K562 (cell line): Measurements from ENCODE around the gene RGS19.

Source experiments
- CTCF ChIP-seq, 3 experiments: IDR thresholded peaks in 2 of 3; conservative IDR thresholded peaks in 1 of 3; 2 replicates each; pipeline ENCODE4 v1.5.1; 2011 to 2012; ENCODE audit warnings: low read length in 3 of 3, mild to moderate bottlenecking in 3 of 3, control low read depth in 2 of 3, improper control_type of control experiment in 1 of 3, inconsistent platforms in 1 of 3, low read depth in 1 of 3, mixed read lengths in 1 of 3, moderate library complexity in 1 of 3; ENCODE audit not compliant: insufficient read depth in 2 of 3
- DNMT1 ChIP-seq: fragments of 450-650 bp; IDR thresholded peaks from 2 replicates; pipeline ENCODE4 v1.6.1; 2016; ENCODE audit warnings: antibody characterized with exemption, mild to moderate bottlenecking
- ZNF639 ChIP-seq, 2 experiments: fragments of 200-800 bp in 1 of 2; sonication (Bioruptor generic) in 1 of 2; sonication (generic) in 1 of 2; formaldehyde crosslinking in 1 of 2; IDR thresholded peaks in 1 of 2; conservative IDR thresholded peaks in 1 of 2; 2 replicates each; pipeline versions ENCODE4 v1.5.0 to v1.6.1; 2016 to 2020; ENCODE audit warnings: missing compliant biosample characterization in 1 of 2, missing genetic modification characterization in 1 of 2, missing genetic modification reagents in 1 of 2

- no peak for TF ChIP-seq ZNF639 (CRISPR knock-in tag; conservative IDR thresholded peaks at IDR 0.05 in 1 of 2, IDR thresholded peaks at IDR 0.05 in 1 of 2)
- no peak for TF ChIP-seq CTCF (IDR thresholded peaks at IDR 0.05 in 2 of 3, conservative IDR thresholded peaks at IDR 0.05 in 1 of 3; ENCODE audit: insufficient read depth in 2 of 3, low read depth in 1 of 3, low read length in 3 of 3)
- no peak for TF ChIP-seq DNMT1
These were observed 19.9 kb upstream of the RGS19 start for GRCh38 chr20:64099086-64099786.
